ENCODE measurements around the gene SEC14L2.

GRCh38 chr22:30422481-30423300 lies 25.9 kb downstream of the SEC14L2 start:
- TF ChIP-seq CTCF (conservative IDR thresholded peaks at IDR 0.05; ENCODE audit: low read depth, low read length), result no peak
- no peak for TF ChIP-seq ELK1 (IDR thresholded peaks at IDR 0.05; ENCODE audit: borderline replicate concordance, low read depth, low read length)
